Stimulated activated naive CD8-positive, alpha-beta T cell treated with anti-CD3 and anti-CD28 coated beads, Interleukin-15, Interleukin-2, amounts not matched to agents 100 U/mL and 50 U/mL, for 24 hours (primary cell): ENCODE measurements around the gene CHAT.
"Not testable (repeated sequence)": the region's sequence is repeated elsewhere in the genome, so short reads cannot be mapped to it uniquely, and the experiment has no call there.

Experiments used
- ATAC-seq: fragments of 150-1000 bp; cut with Tn5 transposase; one replicate; pipeline ENCODE4 v1.10.0; 2021
- DNase-seq: peaks from one replicate; pipeline ENCODE4 v3.0.0; 2021

CHAT gene

GRCh38 chr10:49653273-49653929, 39.6 kb downstream of the CHAT start:
- DNase-seq = no peak

GRCh38 chr10:49654036-49654693, 40.3 kb downstream of the CHAT start:
- ATAC-seq = no peak

More at GRCh38 chr10:49653273-49653929, 39.6 kb downstream of the CHAT start:
- no peak for ATAC-seq

GRCh38 chr10:49655099-49655498, 41.3 kb downstream of the CHAT start:
- DNase-seq (no peak), ATAC-seq (no peak)

More at GRCh38 chr10:49654036-49654693, 40.3 kb downstream of the CHAT start:
- no peak for DNase-seq

- ATAC-seq (no peak), DNase-seq (no peak)
Observed at GRCh38 chr10:49656845-49657493, 43.1 kb downstream of the CHAT start.

GRCh38 chr10:49657606-49658005, 43.8 kb downstream of the CHAT start:
- no peak for ATAC-seq
- DNase-seq = no peak

- ATAC-seq = no peak
Observed at GRCh38 chr10:49661140-49661856, 47.5 kb downstream of the CHAT start.

GRCh38 chr10:49662169-49662830, 48.5 kb downstream of the CHAT start:
- ATAC-seq = no peak

More at GRCh38 chr10:49661140-49661856, 47.5 kb downstream of the CHAT start:
- DNase-seq = no peak

GRCh38 chr10:49663596-49663995, 49.8 kb downstream of the CHAT start:
- ATAC-seq = no peak
- DNase-seq = no peak

More at GRCh38 chr10:49662169-49662830, 48.5 kb downstream of the CHAT start:
- DNase-seq = no peak

GRCh38 chr10:49664006-49664841, 50.4 kb downstream of the CHAT start:
- no peak for ATAC-seq
- no peak for DNase-seq

GRCh38 chr10:49664842-49665355, 51.1 kb downstream of the CHAT start:
- DNase-seq (no peak), ATAC-seq (no peak)

GRCh38 chr10:49666054-49666615, 52.3 kb downstream of the CHAT start:
- no peak for ATAC-seq
- no peak for DNase-seq

- ATAC-seq (no peak), DNase-seq (no peak)
Observed at GRCh38 chr10:49666685-49667084, 52.8 kb downstream of the CHAT start.

GRCh38 chr10:49667991-49668390, 54.2 kb downstream of the CHAT start:
- DNase-seq (no peak), ATAC-seq (no peak)

- DNase-seq = no peak
- ATAC-seq = no peak
Observed at GRCh38 chr10:49668684-49669083, 54.8 kb downstream of the CHAT start.

GRCh38 chr10:49678827-49679479, 65.1 kb downstream of the CHAT start:
- ATAC-seq (no peak), DNase-seq (no peak)

- peak; percentile 40 for ATAC-seq
- DNase-seq = peak; percentile 37
Observed at GRCh38 chr10:49679480-49679893, 65.7 kb downstream of the CHAT start, which contains the start of gene C10orf53. C10orf53 (plus strand) TSS chr10:49679651; CDS start chr10:49679698, 47 bp downstream.

- not testable (repeated sequence) for DNase-seq, ATAC-seq
Observed at GRCh38 chr10:49682449-49682848, 68.6 kb downstream of the CHAT start.

- DNase-seq = no peak
- no peak for ATAC-seq
Observed at GRCh38 chr10:49682879-49683278, 69.0 kb downstream of the CHAT start.

- DNase-seq = no peak
- no peak for ATAC-seq
Observed at GRCh38 chr10:49686651-49687050, 72.8 kb downstream of the CHAT start.
